ENCODE measurements around the gene TMEM176B.

TMEM176B gene

DNA sequence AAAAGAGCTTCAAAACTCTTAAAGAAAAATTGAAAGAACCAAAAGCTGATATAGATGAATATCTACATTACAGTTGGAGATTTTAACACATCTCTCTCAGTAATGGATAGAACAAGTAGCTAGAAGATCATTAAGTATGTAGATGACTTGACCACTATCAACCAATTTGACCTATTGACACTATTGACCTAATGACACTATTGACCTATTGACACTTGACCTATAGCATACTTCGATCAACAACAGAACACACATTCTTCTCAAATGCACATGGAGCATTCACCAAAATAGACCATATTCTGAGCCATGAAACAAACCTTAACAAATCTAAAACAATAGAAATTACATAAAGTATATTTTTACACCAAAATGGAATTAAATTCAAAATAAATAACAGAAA lies 40.7 kb downstream of the TMEM176B start:
- CTCF ChIA-PET: interaction anchor here (0.8 kb wide), 1 partner anchor 19 kb away, joined by 4 read pairs; no protein-coding TSS in a partner anchor
- H3K4me3 ChIP-seq (ENCODE audit: low read depth, low read length): no peak overlapping the region
- POLR2A ChIA-PET: no interaction called here
- TF ChIP-seq, protein P1, sequence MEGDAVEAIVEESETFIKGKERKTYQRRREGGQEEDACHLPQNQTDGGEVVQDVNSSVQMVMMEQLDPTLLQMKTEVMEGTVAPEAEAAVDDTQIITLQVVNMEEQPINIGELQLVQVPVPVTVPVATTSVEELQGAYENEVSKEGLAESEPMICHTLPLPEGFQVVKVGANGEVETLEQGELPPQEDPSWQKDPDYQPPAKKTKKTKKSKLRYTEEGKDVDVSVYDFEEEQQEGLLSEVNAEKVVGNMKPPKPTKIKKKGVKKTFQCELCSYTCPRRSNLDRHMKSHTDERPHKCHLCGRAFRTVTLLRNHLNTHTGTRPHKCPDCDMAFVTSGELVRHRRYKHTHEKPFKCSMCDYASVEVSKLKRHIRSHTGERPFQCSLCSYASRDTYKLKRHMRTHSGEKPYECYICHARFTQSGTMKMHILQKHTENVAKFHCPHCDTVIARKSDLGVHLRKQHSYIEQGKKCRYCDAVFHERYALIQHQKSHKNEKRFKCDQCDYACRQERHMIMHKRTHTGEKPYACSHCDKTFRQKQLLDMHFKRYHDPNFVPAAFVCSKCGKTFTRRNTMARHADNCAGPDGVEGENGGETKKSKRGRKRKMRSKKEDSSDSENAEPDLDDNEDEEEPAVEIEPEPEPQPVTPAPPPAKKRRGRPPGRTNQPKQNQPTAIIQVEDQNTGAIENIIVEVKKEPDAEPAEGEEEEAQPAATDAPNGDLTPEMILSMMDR (IDR thresholded peaks at IDR 0.05; ENCODE audit: insufficient read depth, low read length, missing control alignments): no peak
- DNase-seq (ENCODE audit: low read depth, low spot score): no peak

- H3K4me3 ChIP-seq (ENCODE audit: low read depth, low read length): no peak overlapping the region
- ChIA-PET POLR2A (no interaction called here), CTCF (no interaction called here)
- no peak for DNase-seq (ENCODE audit: low read depth, low spot score)
- TF ChIP-seq, protein P1 (IDR thresholded peaks at IDR 0.05; ENCODE audit: insufficient read depth, low read length, missing control alignments): no peak
These were observed 43.3 kb downstream of the TMEM176B start for GRCh38 chr7:150756858-150757257.

DNA sequence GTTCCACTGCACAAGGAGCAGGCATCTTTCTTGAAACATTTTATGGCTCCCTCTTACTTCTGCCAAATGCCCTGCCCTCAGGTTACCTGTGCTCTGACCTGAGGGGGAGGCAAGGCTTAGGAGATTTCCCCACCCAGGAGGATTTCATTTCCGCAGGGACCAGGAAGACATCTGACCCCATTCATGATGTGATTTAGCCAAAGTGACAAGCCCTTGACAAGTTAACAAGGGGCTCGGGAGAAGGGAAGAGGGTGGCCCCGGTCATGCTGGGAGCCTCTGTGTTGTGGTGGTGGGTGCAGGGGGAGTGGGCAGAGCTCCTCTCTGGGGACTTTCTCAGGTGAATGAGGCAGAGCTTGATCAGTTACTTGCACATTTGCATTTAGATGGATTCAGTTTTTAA lies 44.0 kb downstream of the TMEM176B start:
- CTCF ChIA-PET: no interaction called here
- POLR2A ChIA-PET: no interaction called here
- DNase-seq (ENCODE audit: low read depth, low spot score): no peak
- TF ChIP-seq, protein P1 (IDR thresholded peaks at IDR 0.05; ENCODE audit: insufficient read depth, low read length, missing control alignments): no peak
- no peak overlapping the region for H3K4me3 ChIP-seq (ENCODE audit: low read depth, low read length)

DNA sequence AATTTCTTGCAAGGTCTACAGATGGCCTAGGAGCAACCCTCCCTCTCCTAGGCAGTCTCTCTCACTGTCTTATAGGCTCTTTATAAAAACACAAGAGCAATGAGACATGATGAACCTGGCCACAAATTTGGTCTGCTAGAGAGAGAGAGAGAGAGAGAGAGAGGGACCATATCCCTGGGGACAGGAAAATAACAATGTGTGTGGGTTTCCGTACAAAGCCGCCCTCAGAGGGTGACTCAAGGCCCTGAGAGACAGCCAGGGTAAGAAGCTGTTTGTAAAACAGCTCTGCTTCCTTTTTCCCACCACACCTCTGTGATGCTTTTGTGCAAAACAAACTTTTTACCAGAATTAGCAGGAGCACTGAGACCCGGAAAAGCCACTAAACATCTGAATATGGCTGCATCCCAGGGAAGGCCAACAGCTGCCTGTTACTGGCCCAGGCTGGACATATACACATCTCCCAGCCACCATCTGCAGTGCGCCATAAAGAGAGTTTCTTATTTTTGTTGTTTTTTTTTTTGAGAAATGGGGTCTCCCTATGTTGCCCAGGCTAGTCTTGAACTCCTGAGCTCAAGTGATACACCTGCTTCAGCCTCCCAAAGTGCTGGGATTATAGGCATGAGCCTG lies 44.6 kb downstream of the TMEM176B start:
- CTCF ChIA-PET: interaction anchor here (1.3 kb wide), 1 partner anchor 23 kb away, joined by 3 read pairs; no protein-coding TSS in a partner anchor
- no peak overlapping the region for H3K4me3 ChIP-seq (ENCODE audit: low read depth, low read length)
- POLR2A ChIA-PET: no interaction called here
- no peak for DNase-seq (ENCODE audit: low read depth, low spot score)
- TF ChIP-seq, protein P1 (IDR thresholded peaks at IDR 0.05; ENCODE audit: insufficient read depth, low read length, missing control alignments): no peak

- TF ChIP-seq, protein P1 (IDR thresholded peaks at IDR 0.05; ENCODE audit: insufficient read depth, low read length, missing control alignments): no peak
- DNase-seq (ENCODE audit: low read depth, low spot score): no peak
- CTCF ChIA-PET: interaction anchor here (1.3 kb wide), 1 partner anchor 24 kb away, joined by 3 read pairs; no protein-coding TSS in a partner anchor
- H3K4me3 ChIP-seq (ENCODE audit: low read depth, low read length): no peak overlapping the region
- POLR2A ChIA-PET: no interaction called here
These were observed 45.2 kb downstream of the TMEM176B start for GRCh38 chr7:150754951-150755350.

- no peak overlapping the region for H3K4me3 ChIP-seq (ENCODE audit: low read depth, low read length)
- CTCF ChIA-PET: no interaction called here
- POLR2A ChIA-PET: no interaction called here
- no peak for DNase-seq (ENCODE audit: low read depth, low spot score)
- TF ChIP-seq, protein P1 (IDR thresholded peaks at IDR 0.05; ENCODE audit: insufficient read depth, low read length, missing control alignments): no peak
These were observed 46.1 kb downstream of the TMEM176B start for GRCh38 chr7:150753826-150754603.

Measured in AG04449 (cell line).